ENCODE measurements around the gene SLC50A1.

The SLC50A1 gene

GRCh38 chr1:155177918-155178281 lies 42.2 kb downstream of the SLC50A1 start:
- Histone ChIP-seq H3K27me3 (ENCODE audit: insufficient read depth, low read depth) (no peaks in the 10 kb centered on the region), H2AFZ (ENCODE audit: low read depth) (no peak overlapping the region), H3K36me3 (ENCODE audit: insufficient read depth) (no peaks in the 10 kb centered on the region), H3K79me2 (ENCODE audit: insufficient read depth, low read depth) (peaks cover 1% of the 10 kb centered on the region; the same call in 1 of the 2 replicates), H3K4me1 (ENCODE audit: low read depth, poor library complexity, severe bottlenecking) (peaks cover 31% of the 10 kb centered on the region), H3K9ac (no peak overlapping the region), H3K4me3 (IDR thresholded peaks at IDR 0.05; ENCODE audit: insufficient read depth, low read depth, low read length) (no peak overlapping the region), H3K4me2 (no peak overlapping the region), H4K20me1 (ENCODE audit: insufficient read depth) (no peaks in the 10 kb centered on the region), H3K27ac (no peak overlapping the region)
- no peak for TF ChIP-seq CTCF (conservative IDR thresholded peaks at IDR 0.05; ENCODE audit: low read depth, low read length)

GRCh38 chr1:155178441-155179111 lies 42.9 kb downstream of the SLC50A1 start:
- H3K36me3 ChIP-seq (ENCODE audit: insufficient read depth): no peaks in the 10 kb centered on the region
- H3K79me2 ChIP-seq (ENCODE audit: insufficient read depth, low read depth): no peaks in the 10 kb centered on the region
- no peak overlapping the region for H3K4me2 ChIP-seq
- TF ChIP-seq CTCF (conservative IDR thresholded peaks at IDR 0.05; ENCODE audit: low read depth, low read length): no peak
- peaks cover 29% of the 10 kb centered on the region for H3K4me1 ChIP-seq (ENCODE audit: low read depth, poor library complexity, severe bottlenecking)
- no peak overlapping the region for H3K9ac ChIP-seq
- H4K20me1 ChIP-seq (ENCODE audit: insufficient read depth): no peaks in the 10 kb centered on the region
- no peak overlapping the region for H2AFZ ChIP-seq (ENCODE audit: low read depth)
- no peak overlapping the region for H3K4me3 ChIP-seq (IDR thresholded peaks at IDR 0.05; ENCODE audit: insufficient read depth, low read depth, low read length)
- no peak overlapping the region for H3K27ac ChIP-seq
- H3K27me3 ChIP-seq (ENCODE audit: insufficient read depth, low read depth): no peaks in the 10 kb centered on the region

GRCh38 chr1:155179112-155180031 lies 43.7 kb downstream of the SLC50A1 start:
- H3K79me2 ChIP-seq (ENCODE audit: insufficient read depth, low read depth): no peaks in the 10 kb centered on the region
- H3K36me3 ChIP-seq (ENCODE audit: insufficient read depth): no peaks in the 10 kb centered on the region
- no peak overlapping the region for H2AFZ ChIP-seq (ENCODE audit: low read depth)

More at GRCh38 chr1:155179112-155180031, 43.7 kb downstream of the SLC50A1 start:
- Histone ChIP-seq H4K20me1 (ENCODE audit: insufficient read depth) (no peaks in the 10 kb centered on the region), H3K4me3 (IDR thresholded peaks at IDR 0.05; ENCODE audit: insufficient read depth, low read depth, low read length) (no peak overlapping the region), H3K9ac (no peak overlapping the region), H3K27me3 (ENCODE audit: insufficient read depth, low read depth) (no peaks in the 10 kb centered on the region), H3K4me2 (no peak overlapping the region), H3K4me1 (ENCODE audit: low read depth, poor library complexity, severe bottlenecking) (peaks cover 29% of the 10 kb centered on the region), H3K27ac (no peak overlapping the region)
- no peak for TF ChIP-seq CTCF (conservative IDR thresholded peaks at IDR 0.05; ENCODE audit: low read depth, low read length)
